Breast epithelium (tissue), 3 donors: ENCODE data around the gene PACRGL.

Experiments used
- POLR2A ChIP-seq: fragments of 450-650 bp; IDR thresholded peaks from one replicate; pipeline ENCODE4 v1.6.1; 2016; ENCODE audit warnings: antibody characterized with exemption, mild to moderate bottlenecking, moderate library complexity
- POLR2AphosphoS5 ChIP-seq, 3 donors: sonication (generic); formaldehyde crosslinking; IDR thresholded peaks; one replicate each; pipeline ENCODE4 v1.6.1; 2017; ENCODE audit warnings: antibody characterized with exemption in 3 of 3

GRCh38 chr4:20680736-20681135, 19.5 kb upstream of the PACRGL start:
- TF ChIP-seq POLR2A (no peak), POLR2AphosphoS5 (IDR thresholded peaks at IDR 0.05) (no peak)
